Choroid plexus epithelial cell (primary cell): ENCODE results near the gene KCNH2.

Experiments used
- DNase-seq: peaks from one replicate; pipeline ENCODE4 v3.0.0-alpha.2; 2010; ENCODE audit warnings: low read depth
- H3K4me3 ChIP-seq: 2 replicates; pipeline ENCODE4 v1.5.1; 2011; ENCODE audit warnings: low read depth, mild to moderate bottlenecking, control low read depth, low read length, moderate library complexity
- CTCF ChIP-seq: conservative IDR thresholded peaks from 2 replicates; pipeline ENCODE4 v1.5.1; 2011; ENCODE audit warnings: low read depth, mild to moderate bottlenecking, control low read depth, inconsistent platforms, low read length, moderate library complexity

The KCNH2 gene

GRCh38 chr7:150945853-150946420, 32.2 kb downstream of the KCNH2 start:
- no peak overlapping the region for H3K4me3 ChIP-seq
- DNase-seq: no peak
- no peak for TF ChIP-seq CTCF

- no peak overlapping the region for H3K4me3 ChIP-seq
- no peak for DNase-seq
- TF ChIP-seq CTCF: no peak
Measured at GRCh38 chr7:150945171-150945852, 32.8 kb downstream of the KCNH2 start.

GRCh38 chr7:150944066-150945042, 33.8 kb downstream of the KCNH2 start:
- TF ChIP-seq CTCF: no peak
- H3K4me3 ChIP-seq: no peak overlapping the region
- no peak for DNase-seq

DNA sequence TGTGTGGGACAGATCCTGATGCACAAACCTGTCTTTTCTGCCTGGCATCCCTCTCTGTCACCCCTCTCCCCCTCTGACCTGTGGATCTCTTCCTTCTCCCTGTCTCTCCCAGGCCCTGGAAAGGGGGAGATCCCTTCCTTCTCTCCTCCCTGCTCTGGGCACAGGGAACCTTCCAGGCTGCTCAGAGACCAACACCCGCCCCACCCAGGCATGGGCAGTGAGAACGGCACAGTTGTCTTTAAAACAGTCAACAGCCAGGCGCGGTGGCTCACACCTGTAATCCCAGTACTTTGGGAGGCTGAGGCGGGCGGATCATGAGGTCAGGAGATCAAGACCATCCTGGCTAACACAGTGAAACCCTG, 34.7 kb downstream of the KCNH2 start:
- DNase-seq: no peak
- no peak overlapping the region for H3K4me3 ChIP-seq
- no peak for TF ChIP-seq CTCF

- DNase-seq: no peak
- no peak for TF ChIP-seq CTCF
- H3K4me3 ChIP-seq: no peak overlapping the region
Measured at GRCh38 chr7:150942591-150943452, 35.3 kb downstream of the KCNH2 start.

GRCh38 chr7:150942001-150942590, 36.0 kb downstream of the KCNH2 start:
- DNase-seq: no peak
- no peak overlapping the region for H3K4me3 ChIP-seq

More at GRCh38 chr7:150942001-150942590, 36.0 kb downstream of the KCNH2 start:
- no peak for TF ChIP-seq CTCF
